Heart right ventricle (tissue), 16 donors: ENCODE data around the gene ARHGAP42. TPM values are rescaled to one million over a fixed set of nuclear protein-coding genes. Genes with fewer than 3 reads are reported as not detected.

Experiments used
- ATAC-seq, 8 donors: fragments of 200-7000 bp; cut with Tn5 transposase; one replicate each; pipeline ENCODE4 v1.9.1; 2020; ENCODE audit warnings: mild to moderate bottlenecking in 8 of 8, moderate library complexity in 8 of 8, moderate number of reproducible peaks in 1 of 8
- DNase-seq, 2 donors: peaks; one replicate each; pipeline ENCODE4 v3.0.0-alpha.2; 2020
- H3K27ac ChIP-seq, 10 donors: fragments of 200-600 bp; sonication (generic) in 2 of 10; one replicate each; pipeline versions ENCODE4 v1.5.0 to v1.8.0; 2020 to 2022; ENCODE audit warnings: mild to moderate bottlenecking in 3 of 10
- H3K27me3 ChIP-seq, 7 donors: fragments of 200-600 bp; one replicate each; pipeline ENCODE4 v1.8.0; 2021 to 2022; ENCODE audit warnings: mild to moderate bottlenecking in 2 of 7
- H3K36me3 ChIP-seq, 9 donors: fragments of 200-600 bp; sonication (generic) in 1 of 9; one replicate each; pipeline versions ENCODE4 v1.5.0 to v1.8.0; 2020 to 2022; ENCODE audit warnings: mild to moderate bottlenecking in 2 of 9
- H3K4me1 ChIP-seq, 9 donors: fragments of 200-600 bp; sonication (generic) in 1 of 9; one replicate each; pipeline versions ENCODE4 v1.5.0 to v1.8.0; 2020 to 2022; ENCODE audit warnings: mild to moderate bottlenecking in 4 of 9
- H3K4me3 ChIP-seq, 10 donors: fragments of 200-600 bp; sonication (generic) in 2 of 10; one replicate each; pipeline versions ENCODE4 v1.5.0 to v1.8.0; 2020 to 2022; ENCODE audit warnings: mild to moderate bottlenecking in 7 of 10, moderate library complexity in 2 of 10
- H3K9me3 ChIP-seq, 11 donors: fragments of 200-600 bp in 10 of 11; sonication (generic) in 2 of 11; one replicate each; pipeline versions ENCODE4 v1.5.0 to v1.8.0; 2013 to 2022; ENCODE audit warnings: mild to moderate bottlenecking in 2 of 11, control low read depth in 1 of 11, moderate library complexity in 1 of 11
- WGBS, 2 donors: extraction: QIAGEN DNeasy Blood & Tissue Kit; methylation state at CpG; one replicate each; pipeline ENCODE4 v1.1.7; 2013; ENCODE audit warnings: inconsistent platforms in 1 of 2; 5-methylcytosine and 5-hydroxymethylcytosine counted together
- intact Hi-C, 10 donors: fragments of 100-400 bp; cut with DNase I; formaldehyde crosslinking; loops; one replicate each; pipeline versions ENCODE4 v1.11.1 to v1.14.2; 2022
- polyA plus RNA-seq, 2 donors: library from polyadenylated mRNA; stranded (reverse); fragments of 200-250 nt; gene quantifications; one replicate each; pipeline ENCODE4 v1.2.3, GENCODE V29; 2013
- total RNA-seq, 10 donors: library from RNA; stranded (reverse); fragmentation: NEBNext Ultra II Directional in 3 of 10; extraction: Animal tissue kit (Norgen Biotek cat#: 25700) in 3 of 10; gene quantifications; one replicate each; pipeline versions ENCODE4 v1.2.1 to v1.2.4, GENCODE V29; 2021 to 2023
- TF ChIP-seq, protein P1 (sequence below), 9 donors: fragments of 200-600 bp; sonication (generic) in 2 of 9; IDR thresholded peaks; one replicate each; pipeline versions ENCODE4 v1.5.0 to v1.8.0; 2021 to 2022; ENCODE audit warnings: antibody characterized with exemption in 9 of 9, mild to moderate bottlenecking in 5 of 9, moderate library complexity in 1 of 9
- donor health status: Arrhythmogenic right ventricular cardiomyopathy.
- donor health status: ischemic (EF 13 %, LVEDD 7.1; RV severe dilation, severe dysfunction).
- donor health status: healthy with polysubstance abuse.
- donor health status: DM: no; HTN: yes; CAD: no.
- donor health status: DM: no; HTN: no; CAD: no.
- donor health status: ischemic (EF 25% LVEDD 6.9; RV normal size, moderate dysfunction).
- donor health status: ischemic (EF 25% LVEDD 5.7; RV mildly dilated, moderate dysfunction).
- donor health status: healthy.
- donor health status: DM: yes; HTN: yes; CAD: no.
- donor health status: Ischemic cardiomyopathy.
- donor health status: ischemic (EF 35%, LVEDD 5.7; RV mildly dilated, moderate dysfunction).
- donor health status: nonischemic (EF 11% LVEDD 7.7; RV severe dilation, severe dysfunction).
- donor health status: DM: yes; HTN: yes; CAD: no.
- donor health status: PGD.
- donor health status: ischemic (EF 29% LVEDD 5.4; RV normal size, mild dysfunction).
- donor health status: nonischemic (EF 23%, LVEDD 6.1; RV moderate dilation, normal function).

ARHGAP42 gene
- total and polyA plus RNA-seq, 12 donors, result 3.9 to 13.1 (median 8.8) TPM

DNA sequence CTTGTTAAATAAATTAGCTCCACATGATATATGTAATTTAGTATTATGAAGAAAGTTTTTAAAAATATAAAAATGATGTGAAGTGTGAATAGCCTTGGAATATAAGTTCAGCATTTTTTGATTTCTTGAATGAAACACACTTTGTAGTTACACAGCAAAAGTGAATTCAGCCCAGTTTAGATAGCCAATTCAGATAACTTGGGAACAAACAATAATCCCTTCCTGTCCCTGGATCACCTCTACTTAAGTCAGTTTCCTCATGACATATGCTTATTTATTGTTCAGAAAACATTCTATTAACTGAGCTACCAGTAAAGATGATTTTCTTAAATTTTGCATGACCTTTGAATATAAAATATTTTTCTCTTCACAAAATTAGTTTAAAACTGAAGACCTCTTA is 335.2 kb downstream of the ARHGAP42 start:
- ATAC-seq (no peak), DNase-seq (no peak)
- Histone ChIP-seq H3K27me3 (no peaks in the 10 kb centered on the region), H3K27ac (no peak overlapping the region), H3K4me1 (peaks cover 0 to 9% (median 0%) of the 10 kb centered on the region in 9 donors), H3K9me3 (no peaks in the 10 kb centered on the region), H3K4me3 (no peak overlapping the region), H3K36me3 (no peaks in the 10 kb centered on the region)
- intact Hi-C loops, result no loop called here
- TF ChIP-seq, protein P1, sequence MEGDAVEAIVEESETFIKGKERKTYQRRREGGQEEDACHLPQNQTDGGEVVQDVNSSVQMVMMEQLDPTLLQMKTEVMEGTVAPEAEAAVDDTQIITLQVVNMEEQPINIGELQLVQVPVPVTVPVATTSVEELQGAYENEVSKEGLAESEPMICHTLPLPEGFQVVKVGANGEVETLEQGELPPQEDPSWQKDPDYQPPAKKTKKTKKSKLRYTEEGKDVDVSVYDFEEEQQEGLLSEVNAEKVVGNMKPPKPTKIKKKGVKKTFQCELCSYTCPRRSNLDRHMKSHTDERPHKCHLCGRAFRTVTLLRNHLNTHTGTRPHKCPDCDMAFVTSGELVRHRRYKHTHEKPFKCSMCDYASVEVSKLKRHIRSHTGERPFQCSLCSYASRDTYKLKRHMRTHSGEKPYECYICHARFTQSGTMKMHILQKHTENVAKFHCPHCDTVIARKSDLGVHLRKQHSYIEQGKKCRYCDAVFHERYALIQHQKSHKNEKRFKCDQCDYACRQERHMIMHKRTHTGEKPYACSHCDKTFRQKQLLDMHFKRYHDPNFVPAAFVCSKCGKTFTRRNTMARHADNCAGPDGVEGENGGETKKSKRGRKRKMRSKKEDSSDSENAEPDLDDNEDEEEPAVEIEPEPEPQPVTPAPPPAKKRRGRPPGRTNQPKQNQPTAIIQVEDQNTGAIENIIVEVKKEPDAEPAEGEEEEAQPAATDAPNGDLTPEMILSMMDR (IDR thresholded peaks at IDR 0.05), result no peak

DNA sequence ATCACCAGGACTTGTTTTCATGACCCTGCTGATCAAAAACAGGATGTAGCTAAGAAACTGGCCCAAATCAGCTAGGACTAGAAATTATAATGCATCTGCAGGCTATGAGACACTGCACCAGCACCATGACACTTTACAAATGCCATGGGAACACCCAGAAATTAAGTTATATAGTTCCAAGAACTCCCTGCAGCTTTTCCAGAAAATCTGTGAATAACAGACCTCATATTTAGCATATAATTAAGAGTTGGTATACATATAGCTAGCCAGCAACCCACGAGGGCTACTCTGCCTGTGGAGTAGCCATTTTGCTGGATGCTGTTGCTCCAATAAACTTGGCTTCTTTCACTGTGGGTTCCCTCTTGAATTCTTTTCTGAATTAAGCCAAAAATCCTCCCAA is 341.6 kb downstream of the ARHGAP42 start:
- ATAC-seq, result no peak
- no peaks in the 10 kb centered on the region for H3K36me3 ChIP-seq
- intact Hi-C loops, result no loop called here
- peaks cover 0 to 11% (median 0%) of the 10 kb centered on the region in 9 donors for H3K4me1 ChIP-seq
- WGBS, 2 donors, result 72 to 77% methylated on average over 1 of the region's 1 CpG
- TF ChIP-seq, protein P1 (IDR thresholded peaks at IDR 0.05), result no peak
- H3K9me3 ChIP-seq, result no peaks in the 10 kb centered on the region
- no peak overlapping the region for H3K4me3 ChIP-seq
- H3K27ac ChIP-seq, result no peak overlapping the region
- no peak for DNase-seq
- H3K27me3 ChIP-seq, result no peaks in the 10 kb centered on the region

DNA sequence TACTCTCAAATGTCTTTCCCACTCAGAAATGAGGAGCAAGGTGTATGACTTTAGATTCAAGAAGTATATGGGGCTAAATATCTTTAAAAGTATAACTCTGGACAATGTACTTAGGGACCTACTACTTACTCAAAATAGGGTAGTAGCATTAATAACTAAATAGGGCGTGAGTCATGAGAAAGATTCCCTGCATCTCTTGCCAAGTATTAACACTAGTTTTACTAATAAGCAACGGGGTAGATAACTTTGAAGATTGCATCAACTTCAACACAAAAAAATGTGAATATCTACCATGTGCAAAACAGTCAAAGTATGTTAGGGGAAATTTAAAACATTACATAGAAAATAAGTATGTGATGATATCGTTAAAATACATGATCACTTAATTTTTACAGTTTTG is 342.9 kb downstream of the ARHGAP42 start:
- Histone ChIP-seq H3K27me3 (no peaks in the 10 kb centered on the region), H3K27ac (no peak overlapping the region), H3K36me3 (no peaks in the 10 kb centered on the region), H3K9me3 (no peaks in the 10 kb centered on the region), H3K4me1 (peaks cover 0 to 20% (median 3%) of the 10 kb centered on the region in 9 donors), H3K4me3 (no peak overlapping the region)
- intact Hi-C loops, result loop anchor here in 2 of 10 donors (5.0 to 10.0 kb wide), 2 partner anchors 95 to 97 kb away; partner anchors contain the start of gene PGR (in 2 of the 2)
- WGBS, 2 donors, result 75 to 78% methylated on average over 3 of the region's 3 CpGs
- no peak for ATAC-seq
- TF ChIP-seq, protein P1 (IDR thresholded peaks at IDR 0.05), result no peak
- DNase-seq, result no peak

DNA sequence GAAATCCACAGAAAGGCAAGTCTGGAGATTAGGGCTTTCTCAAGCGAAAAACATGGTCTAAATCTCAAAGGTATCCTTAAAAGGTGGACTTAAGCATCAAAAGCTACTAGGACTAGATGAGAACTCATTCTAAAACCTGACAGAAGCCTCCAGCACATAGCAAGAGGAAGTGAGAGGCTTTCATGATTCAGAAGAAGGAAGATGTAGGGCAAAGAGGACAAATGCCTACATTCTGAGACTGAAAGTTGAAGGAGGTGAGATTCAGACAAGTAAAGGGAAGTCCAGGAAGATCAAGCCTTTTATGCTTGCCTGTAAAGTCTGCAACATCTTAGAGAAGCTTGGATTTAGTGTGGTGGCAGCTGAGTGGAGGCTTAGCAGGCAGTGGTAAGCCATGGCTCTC is 343.6 kb downstream of the ARHGAP42 start:
- H3K27me3 ChIP-seq, result no peaks in the 10 kb centered on the region
- no peak overlapping the region for H3K4me3 ChIP-seq
- no peaks in the 10 kb centered on the region for H3K9me3 ChIP-seq
- WGBS, 2 donors, result 84 to 94% methylated on average over 1 of the region's 1 CpG
- intact Hi-C loops, result loop anchor here in 2 of 10 donors (5.0 to 10.0 kb wide), 2 partner anchors 94 to 97 kb away; partner anchors contain the start of gene PGR (in 2 of the 2)
- no peak for ATAC-seq
- peaks cover 0 to 20% (median 3%) of the 10 kb centered on the region in 9 donors for H3K4me1 ChIP-seq
- TF ChIP-seq, protein P1 (IDR thresholded peaks at IDR 0.05), result no peak
- DNase-seq, result no peak
- no peaks in the 10 kb centered on the region for H3K36me3 ChIP-seq
- no peak overlapping the region for H3K27ac ChIP-seq
